ENCODE results near the gene G2E3. TPM values are rescaled to one million over a fixed set of nuclear protein-coding genes. Genes with fewer than 3 reads are reported as not detected.

The G2E3 gene
- total and polyA plus RNA-seq, 4 donors = 2.4 to 14.0 (median 5.7) TPM

GRCh38 chr14:30564235-30564867 lies 5.4 kb downstream of the G2E3 start:
- 95% methylated on average over 2 of the region's 2 CpGs for WGBS

More at GRCh38 chr14:30564235-30564867, 5.4 kb downstream of the G2E3 start:
- no peak for DNase-seq (ENCODE audit: low spot score)
- no peak overlapping the region for H3K27ac ChIP-seq (ENCODE audit: low read depth in 1 of 2, low read length in 2 of 2)
- H3K9ac ChIP-seq (ENCODE audit: low read depth in 1 of 2, low read length in 2 of 2) = no peak overlapping the region
- no peaks in the 10 kb centered on the region for H3K27me3 ChIP-seq (ENCODE audit: control insufficient read depth in 4 of 4, insufficient read depth in 4 of 4, low read length in 3 of 4)
- no peaks in the 10 kb centered on the region for H3K9me3 ChIP-seq (ENCODE audit: control insufficient read depth in 4 of 4, low read length in 3 of 4)
- peaks cover 0 to 6% (median 4%) of the 10 kb centered on the region in 4 donors for H3K4me1 ChIP-seq (ENCODE audit: control insufficient read depth in 4 of 4, insufficient read depth in 4 of 4, low read length in 3 of 4)
- TF ChIP-seq EGR1 (IDR thresholded peaks at IDR 0.05; ENCODE audit: low read depth in 2 of 2) (no peak), JUND (IDR thresholded peaks at IDR 0.05) (no peak), SP1 (IDR thresholded peaks at IDR 0.05) (no peak), REST (IDR thresholded peaks at IDR 0.05) (no peak), YY1 (IDR thresholded peaks at IDR 0.05) (no peak), MAX (IDR thresholded peaks at IDR 0.05) (no peak), NR2F2 (IDR thresholded peaks at IDR 0.05) (no peak), HNF4G (IDR thresholded peaks at IDR 0.05) (no peak), CTCF (IDR thresholded peaks at IDR 0.05; ENCODE audit: low read depth, low read length, missing input control) (no peak), FOXA2 (IDR thresholded peaks at IDR 0.05) (no peak), ZBTB33 (IDR thresholded peaks at IDR 0.05) (no peak), RXRA (IDR thresholded peaks at IDR 0.05) (no peak), RAD21 (IDR thresholded peaks at IDR 0.05) (no peak), HNF4A (conservative IDR thresholded peaks at IDR 0.05) (no peak), TAF1 (conservative IDR thresholded peaks at IDR 0.05) (no peak), FOXA1 (IDR thresholded peaks at IDR 0.05) (no peak), GABPA (IDR thresholded peaks at IDR 0.05 in 1 of 2, conservative IDR thresholded peaks at IDR 0.05 in 1 of 2) (no peak), ATF3 (IDR thresholded peaks at IDR 0.05) (no peak)
- H3K36me3 ChIP-seq (ENCODE audit: control insufficient read depth in 4 of 4, insufficient read depth in 3 of 4, low read depth in 1 of 4, low read length in 3 of 4) = no peaks in the 10 kb centered on the region
- H3K4me3 ChIP-seq (ENCODE audit: low read depth in 1 of 3, low read length in 3 of 3) = no peak overlapping the region
